ENCODE results near the gene CUX1.

CUX1 gene

GRCh38 chr7:101913247-101913721 is 95.9 kb downstream of the CUX1 start:
- no peak overlapping the region for H3K4me3 ChIP-seq (ENCODE audit: low read depth, low read length)
- in situ Hi-C loops (cut with HindIII; ENCODE audit: low sequenced_read_pairs) = no loop called here
- no peak for DNase-seq (ENCODE audit: low read depth, low spot score)
- TF ChIP-seq, protein P1, sequence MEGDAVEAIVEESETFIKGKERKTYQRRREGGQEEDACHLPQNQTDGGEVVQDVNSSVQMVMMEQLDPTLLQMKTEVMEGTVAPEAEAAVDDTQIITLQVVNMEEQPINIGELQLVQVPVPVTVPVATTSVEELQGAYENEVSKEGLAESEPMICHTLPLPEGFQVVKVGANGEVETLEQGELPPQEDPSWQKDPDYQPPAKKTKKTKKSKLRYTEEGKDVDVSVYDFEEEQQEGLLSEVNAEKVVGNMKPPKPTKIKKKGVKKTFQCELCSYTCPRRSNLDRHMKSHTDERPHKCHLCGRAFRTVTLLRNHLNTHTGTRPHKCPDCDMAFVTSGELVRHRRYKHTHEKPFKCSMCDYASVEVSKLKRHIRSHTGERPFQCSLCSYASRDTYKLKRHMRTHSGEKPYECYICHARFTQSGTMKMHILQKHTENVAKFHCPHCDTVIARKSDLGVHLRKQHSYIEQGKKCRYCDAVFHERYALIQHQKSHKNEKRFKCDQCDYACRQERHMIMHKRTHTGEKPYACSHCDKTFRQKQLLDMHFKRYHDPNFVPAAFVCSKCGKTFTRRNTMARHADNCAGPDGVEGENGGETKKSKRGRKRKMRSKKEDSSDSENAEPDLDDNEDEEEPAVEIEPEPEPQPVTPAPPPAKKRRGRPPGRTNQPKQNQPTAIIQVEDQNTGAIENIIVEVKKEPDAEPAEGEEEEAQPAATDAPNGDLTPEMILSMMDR (IDR thresholded peaks at IDR 0.05; ENCODE audit: low read depth, low read length) = no peak

DNA sequence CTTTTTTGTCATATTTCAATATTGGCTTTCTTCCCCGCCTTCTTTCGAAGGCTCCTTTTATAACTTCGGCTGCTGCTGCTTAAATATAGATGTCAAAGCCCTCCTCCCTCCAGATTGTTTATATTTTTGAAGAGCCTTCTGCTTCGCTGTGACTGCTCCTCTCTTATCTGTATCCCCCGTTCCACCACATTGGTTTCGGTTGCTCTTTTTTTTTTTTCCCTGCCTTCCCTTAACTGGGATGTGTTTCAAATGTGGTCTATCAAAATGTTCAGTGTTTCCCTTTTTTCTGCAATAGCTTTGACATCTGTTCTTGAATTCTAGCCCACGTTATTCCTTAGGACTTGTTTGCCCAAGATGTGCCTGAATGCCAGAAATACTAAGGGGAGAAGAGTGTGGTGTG is 96.4 kb downstream of the CUX1 start:
- DNase-seq (ENCODE audit: low read depth, low spot score) = no peak
- H3K4me3 ChIP-seq (ENCODE audit: low read depth, low read length) = no peak overlapping the region
- in situ Hi-C loops (cut with HindIII; ENCODE audit: low sequenced_read_pairs) = no loop called here

GRCh38 chr7:101915000-101915399 is 97.6 kb downstream of the CUX1 start:
- TF ChIP-seq, protein P1 (IDR thresholded peaks at IDR 0.05; ENCODE audit: low read depth, low read length) = no peak
- in situ Hi-C loops (cut with HindIII; ENCODE audit: low sequenced_read_pairs) = no loop called here
- no peak for DNase-seq (ENCODE audit: low read depth, low spot score)
- H3K4me3 ChIP-seq (ENCODE audit: low read depth, low read length) = no peak overlapping the region

More for the DNA sequence above, 96.4 kb downstream of the CUX1 start:
- TF ChIP-seq, protein P1 (IDR thresholded peaks at IDR 0.05; ENCODE audit: low read depth, low read length) = no peak

- in situ Hi-C loops (cut with HindIII; ENCODE audit: low sequenced_read_pairs) = no loop called here
- no peak overlapping the region for H3K4me3 ChIP-seq (ENCODE audit: low read depth, low read length)
- no peak for DNase-seq (ENCODE audit: low read depth, low spot score)
- TF ChIP-seq, protein P1 (IDR thresholded peaks at IDR 0.05; ENCODE audit: low read depth, low read length) = no peak
Measured at GRCh38 chr7:101916041-101916800, 98.8 kb downstream of the CUX1 start.

- TF ChIP-seq, protein P1 (IDR thresholded peaks at IDR 0.05; ENCODE audit: low read depth, low read length) = no peak
- H3K4me3 ChIP-seq (ENCODE audit: low read depth, low read length) = no peak overlapping the region
- DNase-seq (ENCODE audit: low read depth, low spot score) = no peak
- in situ Hi-C loops (cut with HindIII; ENCODE audit: low sequenced_read_pairs) = no loop called here
Measured at GRCh38 chr7:101916876-101917275, 99.5 kb downstream of the CUX1 start.

GRCh38 chr7:101917566-101917965 is 100.1 kb downstream of the CUX1 start:
- H3K4me3 ChIP-seq (ENCODE audit: low read depth, low read length) = no peak overlapping the region
- TF ChIP-seq, protein P1 (IDR thresholded peaks at IDR 0.05; ENCODE audit: low read depth, low read length) = no peak
- in situ Hi-C loops (cut with HindIII; ENCODE audit: low sequenced_read_pairs) = no loop called here
- no peak for DNase-seq (ENCODE audit: low read depth, low spot score)
